ENCODE data around the gene COMMD8.

DNA sequence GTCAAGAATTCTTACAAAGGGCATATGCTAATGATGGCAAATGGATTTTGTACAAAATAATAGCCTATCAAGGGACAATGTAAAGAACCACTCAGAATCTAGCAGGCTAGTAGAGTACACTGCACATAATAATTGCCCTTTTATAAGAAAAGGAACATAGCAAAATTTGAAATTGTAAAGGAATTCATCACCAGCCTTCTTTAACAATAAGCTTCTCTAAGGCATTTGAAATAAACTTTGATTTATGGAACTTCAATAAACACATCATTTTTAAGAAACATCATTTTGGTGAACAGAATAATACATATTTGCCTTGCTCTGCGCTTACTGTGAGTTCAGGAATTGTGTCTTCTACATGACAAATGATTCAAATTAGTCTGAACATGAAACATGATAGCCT, 11.9 kb upstream of the COMMD8 start:
- TF ChIP-seq, protein P1, sequence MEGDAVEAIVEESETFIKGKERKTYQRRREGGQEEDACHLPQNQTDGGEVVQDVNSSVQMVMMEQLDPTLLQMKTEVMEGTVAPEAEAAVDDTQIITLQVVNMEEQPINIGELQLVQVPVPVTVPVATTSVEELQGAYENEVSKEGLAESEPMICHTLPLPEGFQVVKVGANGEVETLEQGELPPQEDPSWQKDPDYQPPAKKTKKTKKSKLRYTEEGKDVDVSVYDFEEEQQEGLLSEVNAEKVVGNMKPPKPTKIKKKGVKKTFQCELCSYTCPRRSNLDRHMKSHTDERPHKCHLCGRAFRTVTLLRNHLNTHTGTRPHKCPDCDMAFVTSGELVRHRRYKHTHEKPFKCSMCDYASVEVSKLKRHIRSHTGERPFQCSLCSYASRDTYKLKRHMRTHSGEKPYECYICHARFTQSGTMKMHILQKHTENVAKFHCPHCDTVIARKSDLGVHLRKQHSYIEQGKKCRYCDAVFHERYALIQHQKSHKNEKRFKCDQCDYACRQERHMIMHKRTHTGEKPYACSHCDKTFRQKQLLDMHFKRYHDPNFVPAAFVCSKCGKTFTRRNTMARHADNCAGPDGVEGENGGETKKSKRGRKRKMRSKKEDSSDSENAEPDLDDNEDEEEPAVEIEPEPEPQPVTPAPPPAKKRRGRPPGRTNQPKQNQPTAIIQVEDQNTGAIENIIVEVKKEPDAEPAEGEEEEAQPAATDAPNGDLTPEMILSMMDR (IDR thresholded peaks at IDR 0.05; ENCODE audit: low read length) = no peak
- TF ChIP-seq EZH2phosphoT487 (IDR thresholded peaks at IDR 0.05; ENCODE audit: low read length) (no peak), EZH2 (optimal IDR thresholded peaks at IDR 0.05; ENCODE audit: low read depth, low read length) (no peak)

Data from MM.1S (cell line).